HEK293 (cell line): ENCODE data around the gene CPE.
A peak's percentile ranks its signal among the peaks of the same experiment; 100 is the strongest.

Experiments
- CTCF ChIA-PET: fragments of 350-600 bp; formaldehyde crosslinking; extraction: SDS; loops from one replicate; lab custom pipeline; 2021; ENCODE audit warnings: antibody characterized with exemption; lab: Yijun Ruan, JAX
- POLR2A ChIA-PET: fragments of 300-600 bp; formaldehyde crosslinking; extraction: SDS; loops from one replicate; lab custom pipeline; 2020; ENCODE audit warnings: antibody characterized with exemption, inconsistent platforms; lab: Yijun Ruan, JAX
- H3K27ac ChIP-seq: fragments of 200-500 bp; sonication (Bioruptor generic); 2 replicates; pipeline ENCODE4 v1.5.1; 2014; ENCODE audit warnings: low read depth, low read length, control low read depth, inconsistent platforms; ENCODE audit errors: extremely low read depth
- H3K36me3 ChIP-seq, 2 experiments: fragments of 200-500 bp in 1 of 2; sonication (Bioruptor generic) in 1 of 2; 1 replicate in 1 of 2; 2 replicates in 1 of 2; pipeline ENCODE4 v1.5.1; 2014 to 2017; ENCODE audit warnings: inconsistent platforms in 2 of 2, low read length in 2 of 2; ENCODE audit not compliant: control insufficient read depth in 2 of 2, insufficient read depth in 1 of 2
- H3K4me1 ChIP-seq: fragments of 200-500 bp; sonication (Bioruptor generic); 2 replicates; pipeline ENCODE4 v1.5.1; 2014; ENCODE audit warnings: mild to moderate bottlenecking, low read length, inconsistent platforms; ENCODE audit not compliant: control insufficient read depth, insufficient read depth
- H3K4me3 ChIP-seq: 2 replicates; pipeline ENCODE4 v1.5.1; 2011; ENCODE audit warnings: low read depth, mild to moderate bottlenecking, control low read depth, low read length, moderate library complexity
- H3K9me3 ChIP-seq: fragments of 200-500 bp; sonication (Bioruptor generic); 2 replicates; pipeline ENCODE4 v1.5.1; 2014; ENCODE audit warnings: low read depth, low read length, inconsistent platforms; ENCODE audit not compliant: control insufficient read depth, insufficient read depth
- FEZF1 ChIP-seq: fragments of 450-650 bp; formaldehyde crosslinking; IDR thresholded peaks from 2 replicates; pipeline ENCODE4 v1.5.1; 2016; ENCODE audit warnings: missing biosample characterization, missing genetic modification characterization
- GLI4 ChIP-seq: fragments of 450-650 bp; formaldehyde crosslinking; IDR thresholded peaks from 2 replicates; pipeline ENCODE4 v1.5.1; 2016; ENCODE audit warnings: missing biosample characterization, missing genetic modification characterization
- KLF9 ChIP-seq: fragments of 450-650 bp; formaldehyde crosslinking; IDR thresholded peaks from 2 replicates; pipeline ENCODE4 v1.5.1; 2016; ENCODE audit warnings: missing biosample characterization, missing genetic modification characterization, low read depth
- WT1 ChIP-seq: fragments of 450-650 bp; formaldehyde crosslinking; IDR thresholded peaks from 2 replicates; pipeline ENCODE4 v1.5.1; 2016; ENCODE audit warnings: missing biosample characterization, missing genetic modification characterization
- ZNF292 ChIP-seq: fragments of 450-650 bp; formaldehyde crosslinking; IDR thresholded peaks from 2 replicates; pipeline ENCODE4 v1.5.1; 2016; ENCODE audit warnings: low read depth, missing biosample characterization, missing genetic modification characterization, borderline replicate concordance
- ZNF354C ChIP-seq: fragments of 450-650 bp; formaldehyde crosslinking; IDR thresholded peaks from 2 replicates; pipeline ENCODE4 v1.5.1; 2016; ENCODE audit warnings: missing biosample characterization, missing genetic modification characterization, low read depth, borderline replicate concordance
- ZNF529 ChIP-seq: fragments of 450-650 bp; formaldehyde crosslinking; IDR thresholded peaks from 2 replicates; pipeline ENCODE4 v1.5.1; 2017; ENCODE audit warnings: missing genetic modification characterization, missing biosample characterization; ENCODE audit not compliant: insufficient replicate concordance
- ZNF530 ChIP-seq: fragments of 450-650 bp; formaldehyde crosslinking; IDR thresholded peaks from 2 replicates; pipeline ENCODE4 v1.5.1; 2016; ENCODE audit warnings: low read depth, missing biosample characterization, missing genetic modification characterization
- ZNF561 ChIP-seq: fragments of 450-650 bp; IDR thresholded peaks from 2 replicates; pipeline ENCODE4 v1.5.1; 2018; ENCODE audit warnings: missing biosample characterization, missing genetic modification characterization, borderline replicate concordance
- ZNF623 ChIP-seq: fragments of 450-650 bp; formaldehyde crosslinking; IDR thresholded peaks from 2 replicates; pipeline ENCODE4 v1.5.1; 2016; ENCODE audit warnings: missing biosample characterization, missing genetic modification characterization
- ZNF624 ChIP-seq: fragments of 450-650 bp; formaldehyde crosslinking; IDR thresholded peaks from 2 replicates; pipeline ENCODE4 v1.5.1; 2017; ENCODE audit warnings: missing biosample characterization, missing genetic modification characterization
- ZNF670 ChIP-seq: fragments of 450-650 bp; formaldehyde crosslinking; IDR thresholded peaks from 2 replicates; pipeline ENCODE4 v1.5.1; 2016; ENCODE audit warnings: missing biosample characterization, missing genetic modification characterization, low read depth
- ZNF792 ChIP-seq: fragments of 450-650 bp; formaldehyde crosslinking; IDR thresholded peaks from 2 replicates; pipeline ENCODE4 v1.5.1; 2016; ENCODE audit warnings: missing biosample characterization, missing genetic modification characterization
- ZNF830 ChIP-seq: fragments of 450-650 bp; IDR thresholded peaks from 2 replicates; pipeline ENCODE4 v1.5.0; 2018; ENCODE audit warnings: missing biosample characterization, missing genetic modification characterization, low read depth, mild to moderate bottlenecking, moderate library complexity
- ZXDB ChIP-seq: fragments of 450-650 bp; formaldehyde crosslinking; IDR thresholded peaks from 2 replicates; pipeline ENCODE4 v1.5.1; 2016; ENCODE audit warnings: missing biosample characterization, missing genetic modification characterization
- TF ChIP-seq, protein P1 (sequence below): fragments of 450-650 bp; formaldehyde crosslinking; optimal IDR thresholded peaks from 2 replicates; pipeline ENCODE3; 2016; ENCODE audit warnings: missing biosample characterization, mild to moderate bottlenecking, missing genetic modification characterization
- TF ChIP-seq, protein P2 (sequence below): fragments of 450-650 bp; formaldehyde crosslinking; IDR thresholded peaks from 2 replicates; pipeline ENCODE4 v1.5.1; 2016; ENCODE audit warnings: missing biosample characterization, missing genetic modification characterization, borderline replicate concordance
- TF ChIP-seq, protein P3 (sequence below): fragments of 450-650 bp; formaldehyde crosslinking; IDR thresholded peaks from 2 replicates; pipeline ENCODE4 v1.5.1; 2017; ENCODE audit warnings: missing biosample characterization, missing genetic modification characterization
- TF ChIP-seq, protein P4 (sequence below): fragments of 450-650 bp; formaldehyde crosslinking; IDR thresholded peaks from 2 replicates; pipeline ENCODE4 v1.5.1; 2017; ENCODE audit warnings: missing biosample characterization, missing genetic modification characterization

CPE gene

DNA sequence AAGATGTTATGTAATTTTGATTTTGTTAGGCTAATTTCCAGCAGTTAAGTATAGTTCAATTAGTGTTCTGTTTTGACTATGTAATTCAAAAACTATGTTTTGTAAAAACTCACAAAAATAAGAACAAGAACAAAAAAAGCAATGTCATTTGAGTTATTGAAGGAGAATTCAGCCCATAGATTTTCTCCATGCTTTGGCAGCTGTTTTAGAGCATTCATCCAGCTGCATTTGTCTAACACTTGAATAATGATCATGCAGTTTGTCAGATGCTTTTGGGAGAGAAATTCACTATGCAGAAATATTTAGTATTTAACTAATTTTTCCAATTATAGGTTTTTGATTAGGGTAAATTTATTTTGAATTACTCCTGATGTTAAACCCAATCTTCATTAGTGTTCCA is 14.2 kb downstream of the CPE start:
- no peak overlapping the region for H3K4me3 ChIP-seq
- ChIA-PET POLR2A (no interaction called here), CTCF (interaction anchor here (0.9 to 2.0 kb wide), 3 partner anchors 9 to 68 kb away, joined by 3 to 11 read pairs (median 6); no protein-coding TSS in a partner anchor)
- no peaks in the 10 kb centered on the region; a peak in 1 of 3 replicates for H3K36me3 ChIP-seq
- H3K9me3 ChIP-seq, result no peaks in the 10 kb centered on the region
- TF ChIP-seq KLF9 (tag by site-specific recombination), result no peak
- no peak overlapping the region for H3K27ac ChIP-seq
- H3K4me1 ChIP-seq, result peaks cover 26% of the 10 kb centered on the region

DNA sequence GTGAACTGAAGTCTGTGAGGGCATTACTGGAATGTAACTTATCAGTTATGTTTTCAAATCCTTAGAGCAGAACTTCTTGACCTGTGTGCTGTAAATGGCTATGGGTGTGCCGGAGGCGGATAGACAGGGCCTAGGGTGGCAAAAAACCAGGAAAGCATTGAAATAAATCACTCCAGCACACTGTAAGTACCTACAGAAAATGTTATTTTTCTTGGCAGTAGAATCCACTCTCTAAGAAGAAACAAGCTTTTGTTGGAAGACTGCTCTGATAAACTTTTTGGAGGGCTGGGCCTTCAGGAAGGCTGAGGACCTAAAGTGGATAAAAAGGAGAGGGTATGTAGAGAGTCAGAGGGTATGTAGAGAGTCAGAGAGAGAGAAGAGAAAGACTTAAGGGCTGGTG is 14.9 kb downstream of the CPE start:
- H3K4me3 ChIP-seq, result no peak overlapping the region
- no peaks in the 10 kb centered on the region for H3K9me3 ChIP-seq
- H3K4me1 ChIP-seq, result peaks cover 23% of the 10 kb centered on the region
- no peak overlapping the region for H3K27ac ChIP-seq
- TF ChIP-seq ZNF670 (tag by site-specific recombination) (no peak), ZNF292 (tag by site-specific recombination) (no peak), FEZF1 (0 out of 2 replicates have a peak, but pooled peaks have one; percentile 18), ZNF792 (tag by site-specific recombination) (no peak), ZNF354C (tag by site-specific recombination) (no peak), ZNF561 (tag by site-specific recombination) (0 out of 2 replicates have a peak, but pooled peaks have one; percentile 22), ZNF529 (tag by site-specific recombination) (no peak), ZNF530 (tag by site-specific recombination) (no peak), GLI4 (tag by site-specific recombination) (no peak), WT1 (tag by site-specific recombination) (no peak), ZXDB (tag by site-specific recombination) (0 out of 2 replicates have a peak, but pooled peaks have one; percentile 31), ZNF830 (tag by site-specific recombination) (no peak), ZNF623 (tag by site-specific recombination) (no peak), ZNF624 (tag by site-specific recombination) (no peak)
- TF ChIP-seq, protein P1, sequence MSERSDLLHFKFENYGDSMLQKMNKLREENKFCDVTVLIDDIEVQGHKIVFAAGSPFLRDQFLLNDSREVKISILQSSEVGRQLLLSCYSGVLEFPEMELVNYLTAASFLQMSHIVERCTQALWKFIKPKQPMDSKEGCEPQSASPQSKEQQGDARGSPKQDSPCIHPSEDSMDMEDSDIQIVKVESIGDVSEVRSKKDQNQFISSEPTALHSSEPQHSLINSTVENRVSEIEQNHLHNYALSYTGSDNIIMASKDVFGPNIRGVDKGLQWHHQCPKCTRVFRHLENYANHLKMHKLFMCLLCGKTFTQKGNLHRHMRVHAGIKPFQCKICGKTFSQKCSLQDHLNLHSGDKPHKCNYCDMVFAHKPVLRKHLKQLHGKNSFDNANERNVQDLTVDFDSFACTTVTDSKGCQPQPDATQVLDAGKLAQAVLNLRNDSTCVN, result no peak
- TF ChIP-seq, protein P2, sequence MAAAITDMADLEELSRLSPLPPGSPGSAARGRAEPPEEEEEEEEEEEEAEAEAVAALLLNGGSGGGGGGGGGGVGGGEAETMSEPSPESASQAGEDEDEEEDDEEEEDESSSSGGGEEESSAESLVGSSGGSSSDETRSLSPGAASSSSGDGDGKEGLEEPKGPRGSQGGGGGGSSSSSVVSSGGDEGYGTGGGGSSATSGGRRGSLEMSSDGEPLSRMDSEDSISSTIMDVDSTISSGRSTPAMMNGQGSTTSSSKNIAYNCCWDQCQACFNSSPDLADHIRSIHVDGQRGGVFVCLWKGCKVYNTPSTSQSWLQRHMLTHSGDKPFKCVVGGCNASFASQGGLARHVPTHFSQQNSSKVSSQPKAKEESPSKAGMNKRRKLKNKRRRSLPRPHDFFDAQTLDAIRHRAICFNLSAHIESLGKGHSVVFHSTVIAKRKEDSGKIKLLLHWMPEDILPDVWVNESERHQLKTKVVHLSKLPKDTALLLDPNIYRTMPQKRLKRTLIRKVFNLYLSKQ (tag by site-specific recombination), result no peak
- TF ChIP-seq, protein P3, sequence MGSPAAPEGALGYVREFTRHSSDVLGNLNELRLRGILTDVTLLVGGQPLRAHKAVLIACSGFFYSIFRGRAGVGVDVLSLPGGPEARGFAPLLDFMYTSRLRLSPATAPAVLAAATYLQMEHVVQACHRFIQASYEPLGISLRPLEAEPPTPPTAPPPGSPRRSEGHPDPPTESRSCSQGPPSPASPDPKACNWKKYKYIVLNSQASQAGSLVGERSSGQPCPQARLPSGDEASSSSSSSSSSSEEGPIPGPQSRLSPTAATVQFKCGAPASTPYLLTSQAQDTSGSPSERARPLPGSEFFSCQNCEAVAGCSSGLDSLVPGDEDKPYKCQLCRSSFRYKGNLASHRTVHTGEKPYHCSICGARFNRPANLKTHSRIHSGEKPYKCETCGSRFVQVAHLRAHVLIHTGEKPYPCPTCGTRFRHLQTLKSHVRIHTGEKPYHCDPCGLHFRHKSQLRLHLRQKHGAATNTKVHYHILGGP (tag by site-specific recombination), result peak; percentile 78
- TF ChIP-seq, protein P4, sequence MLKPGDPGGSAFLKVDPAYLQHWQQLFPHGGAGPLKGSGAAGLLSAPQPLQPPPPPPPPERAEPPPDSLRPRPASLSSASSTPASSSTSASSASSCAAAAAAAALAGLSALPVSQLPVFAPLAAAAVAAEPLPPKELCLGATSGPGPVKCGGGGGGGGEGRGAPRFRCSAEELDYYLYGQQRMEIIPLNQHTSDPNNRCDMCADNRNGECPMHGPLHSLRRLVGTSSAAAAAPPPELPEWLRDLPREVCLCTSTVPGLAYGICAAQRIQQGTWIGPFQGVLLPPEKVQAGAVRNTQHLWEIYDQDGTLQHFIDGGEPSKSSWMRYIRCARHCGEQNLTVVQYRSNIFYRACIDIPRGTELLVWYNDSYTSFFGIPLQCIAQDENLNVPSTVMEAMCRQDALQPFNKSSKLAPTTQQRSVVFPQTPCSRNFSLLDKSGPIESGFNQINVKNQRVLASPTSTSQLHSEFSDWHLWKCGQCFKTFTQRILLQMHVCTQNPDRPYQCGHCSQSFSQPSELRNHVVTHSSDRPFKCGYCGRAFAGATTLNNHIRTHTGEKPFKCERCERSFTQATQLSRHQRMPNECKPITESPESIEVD, result peak; percentile 85
- no peaks in the 10 kb centered on the region; a peak in 1 of 3 replicates for H3K36me3 ChIP-seq
- ChIA-PET CTCF (interaction anchor here (0.7 to 2.0 kb wide), 3 partner anchors 9 to 67 kb away, joined by 3 to 11 read pairs (median 3); no protein-coding TSS in a partner anchor), POLR2A (no interaction called here)
